Measurements from ENCODE around the gene ZEB2. TPM values are rescaled to one million over a fixed set of nuclear protein-coding genes. Genes with fewer than 3 reads are reported as not detected.
A peak's percentile ranks its signal among the peaks of the same experiment; 100 is the strongest.

Gene ZEB2
- total RNA-seq, 4 donors from 2014 or later, result 21.7 to 52.1 (median 37.9) TPM

- Histone ChIP-seq H3K27ac (no peak overlapping the region), H3K9me3 (no peaks in the 10 kb centered on the region), H3K27me3 (no peaks in the 10 kb centered on the region), H3K36me3 (no peaks in the 10 kb centered on the region), H3K4me1 (peaks cover 8 to 41% of the 10 kb centered on the region in 2 donors), H3K4me3 (replicated peaks in 1 of 3) (no peak overlapping the region)
- DNase-seq, result no peak
- TF ChIP-seq POLR2A (IDR thresholded peaks at IDR 0.05) (no peak), CTCF (IDR thresholded peaks at IDR 0.05) (no peak)
- intact Hi-C loops (cut with DNase I), result no loop called here
- 62 to 73% methylated on average over 6 of the region's 6 CpGs for WGBS, 2 donors
Observed at GRCh38 chr2:144504218-144504641, 15.7 kb downstream of the ZEB2 start.

GRCh38 chr2:144503242-144503641, 16.7 kb downstream of the ZEB2 start:
- intact Hi-C loops (cut with DNase I), result no loop called here
- H3K4me3 ChIP-seq (replicated peaks in 1 of 3), result no peak overlapping the region
- H3K4me1 ChIP-seq, result peaks cover 8 to 41% of the 10 kb centered on the region in 2 donors

GRCh38 chr2:144502369-144502768, 17.6 kb downstream of the ZEB2 start:
- Histone ChIP-seq H3K27me3 (no peaks in the 10 kb centered on the region), H3K4me3 (replicated peaks in 1 of 3) (no peak overlapping the region), H3K4me1 (peaks cover 8 to 41% of the 10 kb centered on the region in 2 donors), H3K27ac (peak overlapping the region; percentile 23 to 49 (median 27)), H3K9me3 (no peaks in the 10 kb centered on the region), H3K36me3 (no peaks in the 10 kb centered on the region)
- WGBS, 2 donors, result 50 to 52% methylated on average over 7 of the region's 7 CpGs
- peak in 1 of 2 donors; percentile 45 for DNase-seq
- intact Hi-C loops (cut with DNase I), result no loop called here
- TF ChIP-seq POLR2A (IDR thresholded peaks at IDR 0.05) (no peak), CTCF (IDR thresholded peaks at IDR 0.05) (no peak)

More at GRCh38 chr2:144503242-144503641, 16.7 kb downstream of the ZEB2 start:
- no peak for DNase-seq
- H3K27me3 ChIP-seq, result no peaks in the 10 kb centered on the region
- TF ChIP-seq POLR2A (IDR thresholded peaks at IDR 0.05) (no peak), CTCF (IDR thresholded peaks at IDR 0.05) (no peak)
- H3K36me3 ChIP-seq, result no peaks in the 10 kb centered on the region
- no peaks in the 10 kb centered on the region for H3K9me3 ChIP-seq
- 68 to 76% methylated on average over 5 of the region's 5 CpGs for WGBS, 2 donors
- peak overlapping the region in 1 of 3 donors; percentile 42 for H3K27ac ChIP-seq

- 83 to 94% methylated on average over 1 of the region's 1 CpG for WGBS, 2 donors
- no peak for DNase-seq
- Histone ChIP-seq H3K9me3 (no peaks in the 10 kb centered on the region), H3K36me3 (no peaks in the 10 kb centered on the region), H3K27me3 (no peaks in the 10 kb centered on the region), H3K27ac (peak overlapping the region; percentile 23 to 49 (median 27)), H3K4me1 (peaks cover 8 to 41% of the 10 kb centered on the region in 2 donors), H3K4me3 (replicated peaks in 1 of 3) (no peak overlapping the region)
- TF ChIP-seq POLR2A (IDR thresholded peaks at IDR 0.05) (no peak), CTCF (IDR thresholded peaks at IDR 0.05) (no peak)
- intact Hi-C loops (cut with DNase I), result no loop called here
Observed at GRCh38 chr2:144501627-144502026, 18.3 kb downstream of the ZEB2 start.

- DNase-seq, result no peak
- 87 to 90% methylated on average over 3 of the region's 3 CpGs for WGBS, 2 donors
- no peaks in the 10 kb centered on the region for H3K9me3 ChIP-seq
- H3K4me1 ChIP-seq, result peaks cover 8 to 41% of the 10 kb centered on the region in 2 donors
- H3K27ac ChIP-seq, result no peak overlapping the region
- no peaks in the 10 kb centered on the region for H3K27me3 ChIP-seq
- TF ChIP-seq POLR2A (IDR thresholded peaks at IDR 0.05), result no peak
- TF ChIP-seq CTCF (IDR thresholded peaks at IDR 0.05), result no peak
- no peaks in the 10 kb centered on the region for H3K36me3 ChIP-seq
- intact Hi-C loops (cut with DNase I), result no loop called here
- no peak overlapping the region for H3K4me3 ChIP-seq (replicated peaks in 1 of 3)
Observed at GRCh38 chr2:144501118-144501517, 18.8 kb downstream of the ZEB2 start.

Measured in thyroid gland (tissue), 4 donors.